Measurements from ENCODE around the gene ZNFX1. TPM values are rescaled to one million over a fixed set of nuclear protein-coding genes. Genes with fewer than 3 reads are reported as not detected.
"Not testable (repeated sequence)": the region's sequence is repeated elsewhere in the genome, so short reads cannot be mapped to it uniquely, and the experiment has no call there.

ZNFX1 gene
- total and polyA plus RNA-seq, 2 donors (not counting 1 experiment from before 2014, with no cell fraction given): 10.3 to 37.9 TPM

GRCh38 chr20:49297605-49298530 lies 20.0 kb upstream of the ZNFX1 start:
- Mint-ChIP-seq H3K4me1 (peaks cover 3% of the 10 kb centered on the region), H3K4me3 (no peak overlapping the region), H3K27ac (no peak overlapping the region), H3K27me3 (no peaks in the 10 kb centered on the region), H3K9me3 (ENCODE audit: insufficient read depth) (peaks cover 6% of the 10 kb centered on the region)
- H3K9ac ChIP-seq (ENCODE audit: low read length): no peak overlapping the region
- H3K27ac ChIP-seq (ENCODE audit: low read length in 2 of 2): no peak overlapping the region
- TF ChIP-seq CTCF (IDR thresholded peaks at IDR 0.05): no peak
- TF ChIP-seq EZH2 (IDR thresholded peaks at IDR 0.05; ENCODE audit: borderline replicate concordance, insufficient read depth, low read depth, low read length, poor library complexity, severe bottlenecking): no peak
- whole genome bisulfite sequencing (ENCODE audit: insufficient coverage): 20% methylated on average over 1 of the region's 6 CpGs
- no peak overlapping the region for H3K4me2 ChIP-seq (replicated peaks; ENCODE audit: low read depth, low read length, poor library complexity, severe bottlenecking)
- ATAC-seq (ENCODE audit: low read depth): no peak
- H2AFZ ChIP-seq (ENCODE audit: insufficient read depth, low read depth, low read length, poor library complexity, severe bottlenecking): no peak overlapping the region
- intact Hi-C loops (cut with micrococcal nuclease): no loop called here
- H3K27me3 ChIP-seq (replicated peaks in 1 of 4; ENCODE audit: control extremely low read depth in 1 of 4, control insufficient read depth in 3 of 4, insufficient read depth in 4 of 4, low read length in 3 of 4): no peaks in the 10 kb centered on the region
- ChIA-PET POLR2A (no interaction called here), CTCF (interaction anchor here (0.6 kb wide), 1 partner anchor 81 kb away, joined by 3 read pairs; no protein-coding TSS in a partner anchor)
- no peak overlapping the region for H3K4me3 ChIP-seq (ENCODE audit: control extremely low read depth in 1 of 5, extremely low read depth in 1 of 5, insufficient read depth in 1 of 5, low read depth in 2 of 5, low read length in 4 of 5)
- no peak for DNase-seq
- H3K4me1 ChIP-seq (ENCODE audit: control insufficient read depth in 2 of 2, insufficient read depth in 2 of 2, low read length in 2 of 2): no peaks in the 10 kb centered on the region
- H3K9me3 ChIP-seq (ENCODE audit: control extremely low read depth in 1 of 3, control insufficient read depth in 2 of 3, insufficient read depth in 1 of 3, low read length in 2 of 3): peaks cover 0 to 19% (median 3%) of the 10 kb centered on the region in 3 donors
- H3K79me2 ChIP-seq (ENCODE audit: control insufficient read depth, insufficient read depth, low read length): no peaks in the 10 kb centered on the region
- H3K36me3 ChIP-seq (replicated peaks in 1 of 2; ENCODE audit: control extremely low read depth in 1 of 2, control insufficient read depth in 1 of 2, extremely low read depth in 1 of 2, insufficient read depth in 2 of 2, low read length in 1 of 2): peaks cover 5 to 10% of the 10 kb centered on the region in 2 experiments
- no peaks in the 10 kb centered on the region for H4K20me1 ChIP-seq (ENCODE audit: control insufficient read depth, insufficient read depth, low read length, poor library complexity, severe bottlenecking)

- H3K9ac ChIP-seq (ENCODE audit: low read length): not testable (repeated sequence)
- WGBS (ENCODE audit: insufficient coverage): 94% methylated on average over 11 of the region's 16 CpGs
These were observed 16.3 kb upstream of the ZNFX1 start for GRCh38 chr20:49294002-49294654.

More at GRCh38 chr20:49294002-49294654, 16.3 kb upstream of the ZNFX1 start:
- H3K4me2 ChIP-seq (replicated peaks; ENCODE audit: low read depth, low read length, poor library complexity, severe bottlenecking); DNase-seq; H3K9me3 Mint-ChIP-seq (ENCODE audit: insufficient read depth); H3K27ac ChIP-seq (ENCODE audit: low read length in 2 of 2); ATAC-seq (ENCODE audit: low read depth); intact Hi-C loops (cut with micrococcal nuclease); H3K4me3 ChIP-seq (ENCODE audit: control extremely low read depth in 1 of 5, extremely low read depth in 1 of 5, insufficient read depth in 1 of 5, low read depth in 2 of 5, low read length in 4 of 5); POLR2A ChIA-PET; H3K27me3 Mint-ChIP-seq; CTCF ChIA-PET; H3K27ac Mint-ChIP-seq; H3K27me3 ChIP-seq (replicated peaks in 1 of 4; ENCODE audit: control extremely low read depth in 1 of 4, control insufficient read depth in 3 of 4, insufficient read depth in 4 of 4, low read length in 3 of 4); H3K4me3 Mint-ChIP-seq; H2AFZ ChIP-seq (ENCODE audit: insufficient read depth, low read depth, low read length, poor library complexity, severe bottlenecking): not testable (repeated sequence)
- Histone ChIP-seq H3K36me3 (replicated peaks in 1 of 2; ENCODE audit: control extremely low read depth in 1 of 2, control insufficient read depth in 1 of 2, extremely low read depth in 1 of 2, insufficient read depth in 2 of 2, low read length in 1 of 2) (peaks cover 12 to 38% of the 10 kb centered on the region in 2 experiments), H3K4me1 (ENCODE audit: control insufficient read depth in 2 of 2, insufficient read depth in 2 of 2, low read length in 2 of 2) (peaks cover 0 to 12% of the 10 kb centered on the region in 2 donors), H3K9me3 (ENCODE audit: control extremely low read depth in 1 of 3, control insufficient read depth in 2 of 3, insufficient read depth in 1 of 3, low read length in 2 of 3) (peaks cover 0 to 27% (median 4%) of the 10 kb centered on the region in 3 donors), H4K20me1 (ENCODE audit: control insufficient read depth, insufficient read depth, low read length, poor library complexity, severe bottlenecking) (peaks cover 22% of the 10 kb centered on the region), H3K79me2 (ENCODE audit: control insufficient read depth, insufficient read depth, low read length) (peaks cover 11% of the 10 kb centered on the region)
- H3K4me1 Mint-ChIP-seq: peaks cover 16% of the 10 kb centered on the region

All from B cell (primary cell).